DOHH2 (cell line): Measurements from ENCODE around the gene NIPAL3.

ENCODE experiments used
- H3F3A ChIP-seq: fragments of 200-600 bp; sonication (generic), shearing (Covaris generic); 2 replicates; pipeline ENCODE4 v1.6.0; 2016; ENCODE audit warnings: antibody characterized with exemption, mild to moderate bottlenecking; ENCODE audit not compliant: control insufficient read depth, insufficient read depth
- H3K27ac ChIP-seq: fragments of 200-600 bp; sonication (generic); 2 replicates; pipeline ENCODE4 v1.5.1; 2014; ENCODE audit warnings: low read depth, mild to moderate bottlenecking, low read length, moderate library complexity
- H3K27me3 ChIP-seq: fragments of 200-600 bp; sonication (generic); 2 replicates; pipeline ENCODE4 v1.6.1; 2014; ENCODE audit warnings: mild to moderate bottlenecking, low read length, mixed read lengths; ENCODE audit not compliant: control insufficient read depth
- H3K36me3 ChIP-seq: fragments of 200-600 bp; sonication (generic); 2 replicates; pipeline ENCODE4 v1.6.1; 2014; ENCODE audit warnings: mild to moderate bottlenecking, low read length, moderate library complexity, mixed read lengths; ENCODE audit not compliant: control insufficient read depth
- H3K4me1 ChIP-seq: fragments of 200-600 bp; sonication (generic); 2 replicates; pipeline ENCODE4 v1.6.1; 2014; ENCODE audit warnings: mild to moderate bottlenecking, low read length, mixed read lengths; ENCODE audit not compliant: control insufficient read depth
- H3K4me2 ChIP-seq: fragments of 200-600 bp; sonication (generic); 2 replicates; pipeline ENCODE4 v1.6.0; 2014; ENCODE audit warnings: mild to moderate bottlenecking, low read length, moderate library complexity
- H3K4me3 ChIP-seq: fragments of 200-600 bp; sonication (generic); 2 replicates; pipeline ENCODE4 v1.5.1; 2014; ENCODE audit warnings: mild to moderate bottlenecking, low read length, mixed read lengths
- H3K79me2 ChIP-seq: fragments of 200-600 bp; sonication (generic); 2 replicates; pipeline ENCODE4 v1.6.1; 2014; ENCODE audit warnings: mild to moderate bottlenecking, low read length, mixed read lengths; ENCODE audit not compliant: control insufficient read depth
- H3K9me2 ChIP-seq: fragments of 200-600 bp; sonication (generic); replicated peaks from 2 replicates; pipeline ENCODE4 v1.6.1; 2014; ENCODE audit warnings: mild to moderate bottlenecking, low read length, mixed read lengths; ENCODE audit not compliant: control insufficient read depth
- H3K9me3 ChIP-seq: fragments of 200-600 bp; sonication (generic); 2 replicates; pipeline ENCODE4 v1.6.1; 2014; ENCODE audit warnings: antibody characterized with exemption, low read length, mixed read lengths; ENCODE audit not compliant: control insufficient read depth, insufficient read depth
- H4K20me1 ChIP-seq: fragments of 200-600 bp; sonication (generic); 2 replicates; pipeline ENCODE4 v1.6.0; 2014; ENCODE audit warnings: low read depth, mild to moderate bottlenecking, antibody characterized with exemption, low read length, moderate library complexity; ENCODE audit not compliant: control insufficient read depth, insufficient read depth
- EZH2phosphoT487 ChIP-seq: fragments of 200-600 bp; sonication (generic); IDR thresholded peaks from 2 replicates; pipeline ENCODE4 v1.6.1; 2017; ENCODE audit warnings: borderline replicate concordance, mild to moderate bottlenecking, antibody characterized with exemption, low read length, moderate library complexity, mixed read lengths
- TF ChIP-seq, protein P1 (sequence below): fragments of 200-600 bp; sonication (generic); IDR thresholded peaks from one replicate; pipeline ENCODE4 v1.5.1; 2014; ENCODE audit warnings: antibody characterized with exemption, mild to moderate bottlenecking, low read depth, low read length; ENCODE audit not compliant: poor library complexity, severe bottlenecking

NIPAL3 gene

DNA sequence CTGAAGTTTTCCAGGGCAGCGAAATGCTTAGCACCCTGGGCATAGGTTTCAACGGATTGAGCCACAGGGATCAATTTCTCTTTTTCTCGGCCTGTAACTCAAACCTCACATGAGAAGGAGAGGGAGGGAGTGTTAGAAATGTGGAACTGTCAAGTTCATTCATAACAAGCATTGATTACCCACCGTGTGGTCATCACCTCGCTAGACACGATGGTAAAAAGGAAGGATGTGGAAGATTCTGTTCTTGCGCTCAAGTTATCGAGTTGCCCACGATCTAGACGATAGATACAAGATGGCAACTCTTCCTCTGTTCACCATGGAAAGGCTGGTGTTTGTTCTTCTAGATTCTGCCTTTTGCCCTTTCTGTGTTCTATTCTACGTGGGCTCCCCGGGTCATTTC, 83.0 kb downstream of the NIPAL3 start:
- Histone ChIP-seq H3K4me3 (no peak overlapping the region), H4K20me1 (no peaks in the 10 kb centered on the region), H3K27ac (no peak overlapping the region), H3K9me2 (no peaks in the 10 kb centered on the region), H3K4me1 (peaks cover 20% of the 10 kb centered on the region), H3K27me3 (no peaks in the 10 kb centered on the region), H3K9me3 (no peaks in the 10 kb centered on the region), H3F3A (peaks cover under 1% of the 10 kb centered on the region; the same call in 1 of the 2 replicates), H3K79me2 (peaks cover 5% of the 10 kb centered on the region), H3K4me2 (no peak overlapping the region), H3K36me3 (no peaks in the 10 kb centered on the region)
- no peak for TF ChIP-seq EZH2phosphoT487
- TF ChIP-seq, protein P1, sequence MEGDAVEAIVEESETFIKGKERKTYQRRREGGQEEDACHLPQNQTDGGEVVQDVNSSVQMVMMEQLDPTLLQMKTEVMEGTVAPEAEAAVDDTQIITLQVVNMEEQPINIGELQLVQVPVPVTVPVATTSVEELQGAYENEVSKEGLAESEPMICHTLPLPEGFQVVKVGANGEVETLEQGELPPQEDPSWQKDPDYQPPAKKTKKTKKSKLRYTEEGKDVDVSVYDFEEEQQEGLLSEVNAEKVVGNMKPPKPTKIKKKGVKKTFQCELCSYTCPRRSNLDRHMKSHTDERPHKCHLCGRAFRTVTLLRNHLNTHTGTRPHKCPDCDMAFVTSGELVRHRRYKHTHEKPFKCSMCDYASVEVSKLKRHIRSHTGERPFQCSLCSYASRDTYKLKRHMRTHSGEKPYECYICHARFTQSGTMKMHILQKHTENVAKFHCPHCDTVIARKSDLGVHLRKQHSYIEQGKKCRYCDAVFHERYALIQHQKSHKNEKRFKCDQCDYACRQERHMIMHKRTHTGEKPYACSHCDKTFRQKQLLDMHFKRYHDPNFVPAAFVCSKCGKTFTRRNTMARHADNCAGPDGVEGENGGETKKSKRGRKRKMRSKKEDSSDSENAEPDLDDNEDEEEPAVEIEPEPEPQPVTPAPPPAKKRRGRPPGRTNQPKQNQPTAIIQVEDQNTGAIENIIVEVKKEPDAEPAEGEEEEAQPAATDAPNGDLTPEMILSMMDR = no peak

DNA sequence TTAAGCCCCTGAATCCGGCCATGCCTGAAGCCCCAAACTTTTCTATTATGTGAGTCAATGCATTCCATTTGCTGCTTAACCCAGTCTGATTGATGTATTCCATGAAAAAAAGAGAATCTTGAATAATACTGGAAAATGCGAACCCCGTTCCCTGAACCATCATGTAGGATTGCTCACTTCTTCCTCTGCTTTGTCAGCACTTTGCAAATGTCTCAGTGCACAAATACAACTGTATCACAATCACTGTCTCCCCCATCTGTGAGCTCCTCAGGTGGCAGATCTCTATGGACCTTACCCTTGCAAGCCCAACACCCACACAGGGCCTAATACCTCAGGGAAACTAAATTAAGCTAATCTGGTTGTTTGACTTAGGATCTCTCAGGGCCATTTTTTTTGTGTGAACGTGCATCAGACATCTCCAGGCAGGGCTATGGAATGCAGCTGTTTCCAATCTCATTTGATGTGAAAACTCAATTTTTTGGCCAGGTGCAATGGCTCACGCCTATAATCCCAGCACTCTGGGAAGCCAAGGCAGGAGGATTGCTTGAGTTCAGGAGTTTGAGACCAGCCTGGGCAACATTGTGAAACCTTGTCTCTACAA, 84.9 kb downstream of the NIPAL3 start:
- Histone ChIP-seq H3K4me1 (peaks cover 33% of the 10 kb centered on the region), H3F3A (peaks cover 5% of the 10 kb centered on the region; the same call in 1 of the 2 replicates), H3K9me3 (no peaks in the 10 kb centered on the region), H3K79me2 (peaks cover 18% of the 10 kb centered on the region), H3K4me2 (peak overlapping the region; percentile 86), H3K9me2 (no peaks in the 10 kb centered on the region), H3K4me3 (no peak overlapping the region; the same call in 1 of the 2 replicates), H3K36me3 (no peaks in the 10 kb centered on the region), H4K20me1 (no peaks in the 10 kb centered on the region), H3K27me3 (no peaks in the 10 kb centered on the region), H3K27ac (peak overlapping the region; percentile 65; the same call in 1 of the 2 replicates)
- TF ChIP-seq, protein P1 = no peak
- TF ChIP-seq EZH2phosphoT487 = no peak

DNA sequence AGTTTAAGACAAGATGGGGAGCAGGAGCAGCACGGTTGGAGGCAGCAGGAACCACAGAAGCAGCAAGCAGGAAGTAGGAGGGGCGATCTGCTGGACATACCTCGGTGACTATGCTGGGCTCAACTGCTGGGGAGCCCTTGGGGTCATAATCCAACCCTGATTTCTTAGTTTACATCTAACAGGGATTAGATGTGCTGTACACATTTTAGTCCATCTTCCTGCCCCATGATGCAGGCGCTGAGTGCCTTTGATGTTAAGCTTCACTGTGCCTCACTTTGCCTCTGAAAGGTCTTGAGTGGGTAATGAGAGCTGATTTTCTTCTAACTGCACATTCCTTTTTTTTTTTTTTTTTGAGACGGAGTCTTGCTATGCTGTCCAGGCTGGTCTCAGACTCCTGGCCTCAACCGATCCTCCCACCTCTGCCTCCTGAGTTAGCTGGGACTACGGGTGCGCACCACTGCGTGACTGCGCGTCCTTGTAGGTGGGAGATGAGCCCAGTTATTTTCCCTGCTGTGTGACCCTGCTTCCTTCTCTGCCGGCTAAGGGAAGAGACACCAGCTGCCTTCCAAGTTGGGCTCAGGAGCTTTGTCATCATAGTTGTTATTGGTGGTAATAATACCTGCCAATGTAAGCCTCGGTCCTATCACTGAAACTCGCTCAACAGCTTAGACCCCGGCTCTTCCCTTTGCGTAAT, 85.9 kb downstream of the NIPAL3 start:
- H3K4me3 ChIP-seq = peak overlapping the region; percentile 78
- H3K9me3 ChIP-seq = no peaks in the 10 kb centered on the region
- H3K27ac ChIP-seq = peak overlapping the region; percentile 65
- no peaks in the 10 kb centered on the region for H3K9me2 ChIP-seq
- H3K27me3 ChIP-seq = no peaks in the 10 kb centered on the region
- H3F3A ChIP-seq = peaks cover 5% of the 10 kb centered on the region; the same call in 1 of the 2 replicates
- H3K36me3 ChIP-seq = no peaks in the 10 kb centered on the region
- no peaks in the 10 kb centered on the region for H4K20me1 ChIP-seq
- TF ChIP-seq, protein P1 = no peak
- TF ChIP-seq EZH2phosphoT487 = no peak
- H3K79me2 ChIP-seq = peaks cover 22% of the 10 kb centered on the region
- peaks cover 42% of the 10 kb centered on the region for H3K4me1 ChIP-seq
- H3K4me2 ChIP-seq = peak overlapping the region; percentile 86
